ENCODE results near the gene SUMF1. TPM values are rescaled to one million over a fixed set of nuclear protein-coding genes. Genes with fewer than 3 reads are reported as not detected.

Gene SUMF1
- polyA plus RNA-seq, 1 donor (not counting 4 experiments of a cell fraction or from before 2014, with no cell fraction given), result 36.1 TPM

- no peak overlapping the region for H2AFZ ChIP-seq (ENCODE audit: control insufficient read depth, low read length)
- H3K9me1 ChIP-seq (ENCODE audit: control insufficient read depth, extremely low read depth, insufficient read depth, low read length), result no peaks in the 10 kb centered on the region
- H3K36me3 ChIP-seq (ENCODE audit: control insufficient read depth in 2 of 2, extremely low read depth in 1 of 2, insufficient read depth in 2 of 2, low read length in 2 of 2), result no peaks in the 10 kb centered on the region
- H3K27ac ChIP-seq (ENCODE audit: control insufficient read depth, insufficient read depth, low read length), result no peak overlapping the region
- no peak overlapping the region for H3K4me3 ChIP-seq (ENCODE audit: control insufficient read depth in 2 of 3, extremely low read depth in 1 of 3, insufficient read depth in 2 of 3, low read depth in 1 of 3, low read length in 3 of 3)
- peaks cover 10% of the 10 kb centered on the region for H3K4me1 ChIP-seq (ENCODE audit: control insufficient read depth, extremely low read depth, insufficient read depth, low read length)
- no peak for FAIRE-seq
- no peaks in the 10 kb centered on the region for H3K9me3 ChIP-seq (ENCODE audit: control insufficient read depth, low read depth, low read length)
- no peaks in the 10 kb centered on the region for H3K79me2 ChIP-seq (ENCODE audit: control insufficient read depth, insufficient read depth, low read length)
- H3K27me3 ChIP-seq (ENCODE audit: control insufficient read depth, extremely low read depth, insufficient read depth, low read length), result no peaks in the 10 kb centered on the region
- H4K20me1 ChIP-seq (ENCODE audit: control insufficient read depth, extremely low read depth, insufficient read depth, low read length), result no peaks in the 10 kb centered on the region
- no peak overlapping the region for H3K9ac ChIP-seq (ENCODE audit: control insufficient read depth, extremely low read depth, insufficient read depth, low read length)
- no peak for DNase-seq (ENCODE audit: low read depth, low spot score)
- no peak overlapping the region for H3K4me2 ChIP-seq (ENCODE audit: control insufficient read depth, extremely low read depth, insufficient read depth, low read depth, low read length)
- dilution Hi-C loops (cut with MboI; ENCODE audit: extremely low pct_ligation_motif_present, low sequenced_read_pairs), result no loop called here
- TF ChIP-seq CTCF (optimal IDR thresholded peaks at IDR 0.05 in 1 of 3, IDR thresholded peaks at IDR 0.05 in 1 of 3, conservative IDR thresholded peaks at IDR 0.05 in 1 of 3; ENCODE audit: extremely low read depth in 1 of 3, insufficient read depth in 2 of 3, low read length in 3 of 3) (no peak), EZH2 (IDR thresholded peaks at IDR 0.05; ENCODE audit: low read length) (no peak)
These were observed 30.1 kb upstream of the SUMF1 start for GRCh38 chr3:4497005-4497692.

GRCh38 chr3:4496087-4496452, 29.0 kb upstream of the SUMF1 start:
- Histone ChIP-seq H3K79me2 (ENCODE audit: control insufficient read depth, insufficient read depth, low read length) (no peaks in the 10 kb centered on the region), H3K4me1 (ENCODE audit: control insufficient read depth, extremely low read depth, insufficient read depth, low read length) (peaks cover 16% of the 10 kb centered on the region), H2AFZ (ENCODE audit: control insufficient read depth, low read length) (no peak overlapping the region), H3K9me3 (ENCODE audit: control insufficient read depth, low read depth, low read length) (no peaks in the 10 kb centered on the region), H3K9ac (ENCODE audit: control insufficient read depth, extremely low read depth, insufficient read depth, low read length) (no peak overlapping the region), H3K9me1 (ENCODE audit: control insufficient read depth, extremely low read depth, insufficient read depth, low read length) (no peaks in the 10 kb centered on the region), H3K36me3 (ENCODE audit: control insufficient read depth in 2 of 2, extremely low read depth in 1 of 2, insufficient read depth in 2 of 2, low read length in 2 of 2) (no peaks in the 10 kb centered on the region), H3K27ac (ENCODE audit: control insufficient read depth, insufficient read depth, low read length) (no peak overlapping the region), H4K20me1 (ENCODE audit: control insufficient read depth, extremely low read depth, insufficient read depth, low read length) (no peaks in the 10 kb centered on the region), H3K4me2 (ENCODE audit: control insufficient read depth, extremely low read depth, insufficient read depth, low read depth, low read length) (no peak overlapping the region), H3K4me3 (ENCODE audit: control insufficient read depth in 2 of 3, extremely low read depth in 1 of 3, insufficient read depth in 2 of 3, low read depth in 1 of 3, low read length in 3 of 3) (no peak overlapping the region), H3K27me3 (ENCODE audit: control insufficient read depth, extremely low read depth, insufficient read depth, low read length) (no peaks in the 10 kb centered on the region)
- dilution Hi-C loops (cut with MboI; ENCODE audit: extremely low pct_ligation_motif_present, low sequenced_read_pairs), result no loop called here
- FAIRE-seq (no peak), DNase-seq (ENCODE audit: low read depth, low spot score) (no peak)
- TF ChIP-seq CTCF (optimal IDR thresholded peaks at IDR 0.05 in 1 of 3, IDR thresholded peaks at IDR 0.05 in 1 of 3, conservative IDR thresholded peaks at IDR 0.05 in 1 of 3; ENCODE audit: extremely low read depth in 1 of 3, insufficient read depth in 2 of 3, low read length in 3 of 3) (no peak), EZH2 (IDR thresholded peaks at IDR 0.05; ENCODE audit: low read length) (no peak)

Data from keratinocyte (primary cell).